Measurements from ENCODE around the gene RASSF5.

- TF ChIP-seq CTCF (IDR thresholded peaks at IDR 0.05) (no peak), POLR2A (IDR thresholded peaks at IDR 0.05) (peak in 1 of 2 donors; percentile 29)
Observed at GRCh38 chr1:206633708-206634121, 126.4 kb downstream of the RASSF5 start.

Measured in uterus (tissue), 2 donors.